HG03432 (cell line): ENCODE results near the gene PTEN.
"Not testable (repeated sequence)": the region's sequence is repeated elsewhere in the genome, so short reads cannot be mapped to it uniquely, and the experiment has no call there.

Source experiments
- ATAC-seq: cut with Tn5 transposase; IDR thresholded peaks from one replicate; pipeline ENCODE4 v1.9.1; 2021; ENCODE audit warnings: mild to moderate bottlenecking, moderate library complexity; ENCODE audit not compliant: unreplicated experiment

PTEN gene

DNA sequence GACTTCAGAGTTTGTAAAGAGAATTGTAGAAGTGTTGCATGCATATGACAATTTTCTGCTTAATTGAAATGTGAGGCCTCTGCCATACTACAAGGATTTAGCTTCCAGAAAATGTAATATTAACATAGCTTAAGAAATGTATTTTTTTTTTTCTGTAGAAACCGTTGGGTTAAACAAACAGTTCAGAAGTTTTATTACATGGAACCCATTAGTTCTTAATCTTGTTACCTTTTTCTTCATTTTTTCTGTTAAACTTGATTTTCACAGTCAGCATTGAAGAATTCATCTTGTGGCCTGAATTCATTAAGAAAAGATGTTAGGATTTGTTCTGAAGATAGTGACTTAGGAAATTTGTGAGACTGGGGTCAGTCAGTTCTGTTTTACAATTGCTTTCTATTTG lies 4.9 kb downstream of the PTEN start:
- ATAC-seq, result no peak

DNA sequence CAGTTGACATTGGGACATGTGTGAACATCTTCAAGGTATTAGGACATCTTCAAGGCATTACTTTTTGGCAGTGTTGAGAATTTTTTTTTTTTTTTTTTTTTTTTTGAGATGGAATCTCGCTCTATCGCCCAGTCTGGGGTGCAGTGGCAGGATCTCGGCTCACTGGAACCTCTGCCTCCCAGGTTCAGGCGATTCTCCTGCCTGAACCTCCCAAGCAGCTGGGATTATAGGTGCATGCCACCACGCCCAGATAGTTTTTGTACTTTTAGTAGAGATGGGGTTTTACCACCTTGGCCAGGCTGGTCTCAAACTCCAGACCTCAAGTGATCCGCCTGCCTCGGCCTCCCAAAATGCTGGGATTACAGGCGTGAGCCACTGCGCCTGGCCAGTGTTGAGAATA lies 5.7 kb downstream of the PTEN start:
- ATAC-seq, result not testable (repeated sequence)

DNA sequence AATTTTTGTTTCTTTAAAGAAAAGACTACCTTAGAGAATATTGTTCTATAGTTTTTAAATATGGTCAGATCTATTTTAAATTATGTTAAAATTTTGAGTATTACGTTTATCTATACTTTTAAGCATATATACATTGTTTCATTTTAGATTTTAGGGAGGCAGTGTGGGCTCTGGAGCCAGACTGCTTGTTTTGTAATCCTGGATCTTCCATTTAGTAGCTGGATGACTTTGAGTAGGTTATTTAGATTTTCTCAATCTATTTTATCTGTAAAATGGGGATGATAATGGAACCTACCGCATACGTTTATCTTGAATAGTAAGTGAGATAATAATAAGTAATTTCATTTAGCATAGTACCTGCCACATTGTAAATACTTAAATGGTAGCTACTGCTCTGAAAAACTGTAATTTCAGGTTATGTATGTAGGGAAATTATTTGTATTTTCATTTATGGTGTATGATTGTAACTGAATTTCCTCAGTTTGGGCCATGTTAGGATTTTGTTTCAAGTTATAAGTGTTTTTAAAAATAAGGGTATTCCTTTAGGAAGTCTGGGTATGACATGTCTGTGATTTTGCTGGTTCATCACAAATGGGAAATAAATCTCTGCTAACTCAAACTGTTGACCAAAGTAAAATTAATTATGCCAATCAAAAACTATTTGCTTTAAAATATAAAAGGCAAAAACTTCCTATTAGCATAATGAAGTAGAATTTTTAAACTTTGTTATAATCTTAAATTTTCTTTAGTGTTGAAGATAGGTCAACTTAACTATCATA lies 6.5 kb downstream of the PTEN start:
- ATAC-seq, result no peak

GRCh38 chr10:87872828-87873227 lies 9.4 kb downstream of the PTEN start:
- ATAC-seq, result no peak

GRCh38 chr10:87873656-87874055 lies 10.2 kb downstream of the PTEN start:
- ATAC-seq, result no peak

- no peak for ATAC-seq
These were observed 12.6 kb downstream of the PTEN start for GRCh38 chr10:87875929-87876571.

DNA sequence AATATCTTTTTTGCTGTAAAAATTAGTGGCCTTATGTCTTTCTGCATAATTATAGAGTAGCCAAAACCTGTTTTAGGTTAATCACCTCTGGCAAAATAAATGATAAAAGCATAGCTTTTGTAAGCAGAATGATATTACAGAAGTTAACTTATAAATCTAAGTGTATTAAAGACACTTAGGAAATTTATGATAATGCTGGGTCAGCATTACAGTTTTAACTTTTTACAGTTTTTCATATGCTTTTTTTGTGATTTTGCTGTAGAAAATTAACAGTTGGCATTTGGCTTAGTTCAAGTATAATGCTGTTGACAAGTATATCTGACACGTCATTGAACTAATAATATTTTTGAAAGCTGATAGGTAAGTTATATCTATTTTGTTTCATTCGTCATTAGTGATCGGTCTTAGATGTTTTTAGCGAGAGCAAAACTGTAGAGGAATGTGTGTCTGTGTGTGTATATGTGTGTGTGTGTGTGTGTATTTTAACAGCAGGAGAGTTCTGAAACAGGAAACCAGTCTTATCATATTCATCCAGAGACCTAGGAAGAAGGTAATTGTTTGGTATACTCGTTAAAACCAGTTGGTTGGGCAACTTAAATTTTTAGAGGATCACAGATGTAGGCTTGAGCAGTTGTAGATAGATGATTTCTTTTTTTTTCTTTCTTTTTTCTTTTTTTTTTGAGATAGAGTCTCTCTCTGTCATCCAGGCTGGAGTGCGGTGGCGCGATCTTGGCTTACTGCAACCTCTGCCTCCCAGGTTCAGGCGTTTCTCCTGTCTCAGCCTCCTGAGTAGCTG lies 15.4 kb downstream of the PTEN start:
- no peak for ATAC-seq

DNA sequence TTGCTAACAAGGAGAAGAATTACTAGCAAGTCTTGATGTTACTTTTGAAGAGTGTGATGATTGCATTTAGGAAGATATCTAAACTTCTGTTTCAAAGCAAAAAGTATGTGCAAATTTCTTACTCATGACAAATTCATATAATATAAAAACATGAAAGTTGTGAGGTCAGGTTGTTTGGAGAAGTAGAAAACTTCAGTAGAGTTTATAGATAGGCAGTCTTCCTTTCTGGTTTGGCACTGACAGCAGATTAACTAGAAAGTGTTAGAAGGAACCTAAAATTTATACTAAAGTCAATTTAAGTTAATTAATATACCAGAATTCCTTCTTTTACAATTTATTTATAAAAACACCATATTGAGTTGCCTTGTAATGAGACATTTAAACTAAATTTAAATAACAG lies 16.9 kb downstream of the PTEN start:
- no peak for ATAC-seq

GRCh38 chr10:87881373-87882059 lies 18.1 kb downstream of the PTEN start:
- ATAC-seq, result not testable (repeated sequence)

DNA sequence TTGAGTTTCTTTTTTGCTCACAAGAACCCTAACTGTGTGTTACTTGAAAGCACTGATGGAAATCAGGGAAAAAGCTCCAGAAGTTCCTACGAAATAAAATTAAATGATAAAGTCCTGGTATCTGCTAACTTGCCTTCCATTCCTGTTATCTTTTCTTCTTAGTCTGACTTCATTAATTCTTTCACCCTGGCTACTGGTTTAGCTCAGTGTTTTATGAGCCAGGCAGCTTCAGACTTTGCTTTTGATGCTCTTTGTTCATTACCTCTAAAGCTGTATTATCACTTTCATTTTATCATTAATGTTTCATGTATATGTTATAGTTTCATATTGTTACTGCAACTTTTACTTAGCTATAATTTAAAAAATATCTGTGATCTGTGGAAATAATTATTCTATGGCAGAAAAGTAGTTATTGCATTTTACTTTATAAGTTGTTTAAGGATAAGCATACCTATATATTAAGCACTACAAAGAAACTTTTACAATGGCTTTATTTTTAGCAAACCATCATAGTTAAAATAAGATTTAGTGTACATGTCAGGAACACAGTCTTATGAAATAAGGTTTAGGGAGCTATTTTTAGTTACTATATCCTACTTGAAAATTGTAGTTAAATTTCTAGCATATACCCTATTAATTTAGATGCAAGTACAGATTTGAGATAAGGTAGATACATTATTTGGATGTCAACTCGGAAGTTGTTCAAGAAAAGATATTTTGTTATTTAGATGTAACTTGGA lies 19.3 kb downstream of the PTEN start:
- ATAC-seq, result no peak

DNA sequence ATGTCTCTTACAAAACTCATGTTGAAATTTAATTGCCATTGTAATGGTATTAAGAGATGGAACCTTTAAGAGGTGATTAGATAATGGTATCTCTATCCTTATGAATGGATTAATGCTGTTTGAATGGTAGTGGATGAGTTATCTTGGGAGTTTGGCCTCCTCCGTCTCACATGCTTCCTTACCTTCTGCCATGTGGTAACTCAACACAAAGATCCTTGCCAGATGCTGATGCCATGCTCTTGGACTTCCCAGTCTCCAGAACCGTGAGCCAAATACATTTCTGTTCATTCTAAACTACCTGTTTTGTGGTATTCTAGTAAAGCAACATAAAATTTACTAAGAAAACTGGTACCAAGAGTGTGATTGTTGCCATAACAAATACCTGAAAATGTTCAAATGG lies 23.2 kb downstream of the PTEN start:
- ATAC-seq, result no peak

GRCh38 chr10:87887146-87887545 lies 23.7 kb downstream of the PTEN start:
- ATAC-seq, result no peak

DNA sequence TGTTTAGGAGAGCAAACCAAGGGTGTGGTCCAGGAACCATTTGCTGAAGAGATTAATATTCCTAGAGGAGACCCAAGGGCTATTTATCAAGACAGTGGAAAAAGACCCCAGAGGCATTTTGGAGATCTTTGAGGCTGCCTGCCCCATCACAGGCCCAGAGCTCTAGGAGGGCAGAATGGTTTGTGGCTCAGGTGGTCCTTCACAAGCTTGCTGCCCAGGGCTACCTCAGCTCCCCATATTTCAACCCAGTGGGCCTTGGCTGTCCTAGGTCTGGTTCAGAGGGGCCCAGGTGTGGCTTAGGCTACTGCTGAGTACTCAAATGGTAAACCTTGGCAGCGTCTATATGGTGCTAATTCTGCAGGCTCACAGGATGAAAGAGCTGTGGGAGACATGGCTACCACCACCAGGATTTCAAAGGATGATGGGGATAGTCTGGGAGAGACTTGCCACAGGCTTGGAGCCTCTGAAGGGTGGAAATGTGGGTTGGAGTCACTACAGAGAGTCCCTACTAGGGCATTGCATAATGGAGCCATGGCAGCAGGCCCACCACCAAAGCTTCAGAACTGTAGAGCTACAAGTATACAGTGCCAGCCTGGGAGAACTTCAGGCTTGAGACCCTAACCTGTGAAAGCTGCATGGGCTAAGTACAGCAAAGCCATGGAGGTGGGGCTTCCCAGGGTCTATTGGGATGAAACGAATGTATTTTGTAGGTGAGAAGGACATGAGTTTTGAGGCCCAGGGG lies 24.3 kb downstream of the PTEN start:
- no peak for ATAC-seq

DNA sequence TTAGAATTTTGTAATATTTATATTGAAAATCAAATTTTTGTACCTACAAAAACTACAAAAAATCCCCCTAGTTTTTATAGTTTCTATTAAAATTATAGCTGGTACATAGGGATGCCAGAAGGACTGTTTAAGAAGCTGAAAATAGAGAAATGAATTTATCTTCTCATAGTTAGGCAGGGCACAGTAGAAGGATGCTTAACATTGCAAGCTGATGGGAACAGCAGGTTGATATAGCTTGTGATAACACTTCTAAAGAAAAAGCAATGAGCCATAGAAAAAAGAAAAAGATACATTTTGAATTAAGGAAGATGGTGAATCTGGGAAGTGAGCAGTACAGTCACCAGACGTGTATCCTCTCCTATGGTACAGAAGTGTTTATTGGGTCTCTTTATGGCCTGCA lies 32.0 kb downstream of the PTEN start:
- ATAC-seq, result no peak

GRCh38 chr10:87896216-87896615 lies 32.8 kb downstream of the PTEN start:
- no peak for ATAC-seq

DNA sequence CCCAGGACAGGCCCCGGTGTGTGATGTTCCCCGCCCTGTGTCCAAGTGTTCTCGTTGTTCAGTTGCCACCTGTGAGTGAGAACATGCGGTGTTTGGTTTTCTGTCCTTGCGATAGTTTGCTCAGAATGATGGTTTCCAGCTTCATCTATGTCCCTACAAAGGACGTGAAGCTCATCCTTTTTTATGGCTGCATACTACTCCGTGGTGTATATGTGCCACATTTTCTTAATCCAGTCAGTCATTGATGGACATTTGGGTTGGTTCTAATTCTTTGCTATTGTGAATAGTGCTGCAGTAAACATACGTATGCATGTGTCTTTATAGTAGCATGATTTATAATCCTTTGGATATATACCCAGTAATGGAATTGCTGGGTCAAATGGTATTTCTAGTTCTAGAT lies 34.5 kb downstream of the PTEN start:
- ATAC-seq, result not testable (repeated sequence)

GRCh38 chr10:87903396-87903795 lies 40.0 kb downstream of the PTEN start:
- not testable (repeated sequence) for ATAC-seq

DNA sequence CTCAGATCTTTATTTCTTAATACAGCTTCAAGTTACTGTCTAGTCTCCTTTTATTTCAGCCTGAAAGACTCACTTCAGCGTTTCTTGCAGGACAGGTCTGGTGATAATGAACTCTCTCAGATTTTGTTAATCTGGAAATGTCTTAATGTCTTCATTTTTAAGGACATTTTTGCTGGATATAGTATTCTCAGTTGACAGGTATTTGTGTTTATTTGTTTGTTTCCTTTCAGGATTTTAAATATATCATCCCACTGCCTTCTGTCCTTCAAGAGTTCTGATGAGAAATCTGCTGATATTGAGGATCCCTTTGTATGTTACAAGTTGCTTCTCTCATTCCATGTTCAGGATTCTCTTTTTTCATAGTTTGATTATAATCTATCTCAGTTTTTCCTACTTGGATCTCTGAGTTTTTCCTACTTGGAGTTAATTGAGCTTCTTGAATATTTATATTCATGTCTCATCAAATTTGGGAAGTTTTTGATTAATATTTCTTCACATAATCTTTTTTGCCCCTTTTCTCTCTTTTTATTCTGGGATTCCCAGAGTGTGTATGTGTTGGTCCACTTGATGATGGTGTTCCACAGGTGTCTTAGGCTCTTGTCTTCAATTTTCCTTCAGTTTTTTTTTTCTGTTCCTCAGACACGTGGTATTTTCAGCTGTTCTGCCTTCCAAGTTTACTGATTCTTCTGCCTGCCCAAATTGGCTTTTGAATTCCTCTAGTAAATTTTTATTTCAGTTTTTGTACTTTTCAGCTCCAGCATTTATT lies 49.9 kb downstream of the PTEN start:
- ATAC-seq, result no peak

- ATAC-seq, result no peak
These were observed 52.0 kb downstream of the PTEN start for GRCh38 chr10:87915406-87915805.
